OCI-LY7 (cell line): ENCODE data around the gene WDR83. TPM values are rescaled to one million over a fixed set of nuclear protein-coding genes. Genes with fewer than 3 reads are reported as not detected.

Source experiments
- BruUV-seq: library from RNA; stranded (reverse); fragments of 400-500 nt; replicated peaks from 2 replicates; lab custom pipeline; 2021; lab: Mats Ljungman, UMichigan
- CTCF ChIA-PET: fragments of 300-600 bp; sonication (Branson Sonifier 250); formaldehyde crosslinking; loops from one replicate; lab custom pipeline; 2022; ENCODE audit warnings: antibody characterized with exemption; ENCODE audit not compliant: unreplicated experiment; lab: Charles Lee
- POLR2A ChIA-PET: fragments of 300-600 bp; sonication (Branson Sonifier 250); formaldehyde crosslinking; loops from one replicate; lab custom pipeline; 2022; ENCODE audit warnings: antibody characterized with exemption; lab: Charles Lee
- DNase-seq: peaks from one replicate; pipeline ENCODE4 v3.0.0-alpha.2; 2015; ENCODE audit warnings: low spot score
- H2AFZ ChIP-seq: fragments of 200-600 bp; sonication (generic), shearing (Covaris generic); 2 replicates; pipeline ENCODE4 v1.6.1; 2014; ENCODE audit warnings: mild to moderate bottlenecking, antibody characterized with exemption, low read length, moderate library complexity
- H3K27ac ChIP-seq: fragments of 200-600 bp; sonication (generic); 2 replicates; pipeline ENCODE4 v1.5.1; 2014; ENCODE audit warnings: mixed run types, low read depth, mild to moderate bottlenecking, moderate library complexity, low read length, inconsistent platforms; ENCODE audit not compliant: poor library complexity, severe bottlenecking
- H3K36me3 ChIP-seq: fragments of 200-600 bp; sonication (generic); 2 replicates; pipeline ENCODE4 v1.6.1; 2014; ENCODE audit warnings: mild to moderate bottlenecking, antibody characterized with exemption, low read length, moderate library complexity, mixed read lengths; ENCODE audit not compliant: insufficient read depth
- H3K4me1 ChIP-seq: fragments of 200-600 bp; sonication (generic); 2 replicates; pipeline ENCODE4 v1.5.1; 2014; ENCODE audit warnings: mild to moderate bottlenecking, low read length; ENCODE audit not compliant: insufficient read depth, poor library complexity, severe bottlenecking
- H3K4me2 ChIP-seq: fragments of 200-600 bp; sonication (generic); 2 replicates; pipeline ENCODE4 v1.6.1; 2014; ENCODE audit warnings: mild to moderate bottlenecking, low read length
- H3K4me3 ChIP-seq: fragments of 200-600 bp; sonication (generic); 2 replicates; pipeline ENCODE4 v1.5.1; 2014; ENCODE audit warnings: mild to moderate bottlenecking, low read depth, low read length; ENCODE audit not compliant: poor library complexity, severe bottlenecking
- H3K79me2 ChIP-seq: fragments of 200-600 bp; sonication (generic); 2 replicates; pipeline ENCODE4 v1.6.1; 2016; ENCODE audit warnings: low read depth, mild to moderate bottlenecking, low read length, moderate library complexity, mixed read lengths; ENCODE audit not compliant: insufficient read depth
- H3K9me2 ChIP-seq: fragments of 200-600 bp; sonication (generic); 2 replicates; pipeline ENCODE4 v1.6.1; 2016; ENCODE audit warnings: mild to moderate bottlenecking, low read length, mixed read lengths; ENCODE audit not compliant: insufficient read depth
- H3K9me3 ChIP-seq: fragments of 200-600 bp; sonication (generic); 2 replicates; pipeline ENCODE4 v1.6.1; 2014; ENCODE audit warnings: mild to moderate bottlenecking, mixed run types, low read length, mixed read lengths
- H4K20me1 ChIP-seq: fragments of 200-600 bp; sonication (generic); 2 replicates; pipeline ENCODE4 v1.6.1; 2014; ENCODE audit warnings: mild to moderate bottlenecking, antibody characterized with exemption, low read length, moderate library complexity, mixed read lengths; ENCODE audit not compliant: insufficient read depth
- CTCF ChIP-seq: fragments of 200-600 bp; sonication (generic); conservative IDR thresholded peaks from 2 replicates; pipeline ENCODE4 v1.5.1; 2014; ENCODE audit warnings: mild to moderate bottlenecking, antibody characterized with exemption, low read length, moderate library complexity, mixed read lengths
- EZH2phosphoT487 ChIP-seq: fragments of 200-600 bp; sonication (generic); IDR thresholded peaks from 2 replicates; pipeline ENCODE4 v1.6.1; 2018; ENCODE audit warnings: low read depth, borderline replicate concordance, mild to moderate bottlenecking, mixed run types, antibody characterized with exemption, low read length, moderate library complexity, mixed read lengths
- intact Hi-C: fragments of 100-400 bp; cut with micrococcal nuclease; formaldehyde crosslinking; loops from one replicate; pipeline ENCODE4 v1.10.0; 2022; ENCODE audit not compliant: unreplicated experiment
- total RNA-seq, 2 experiments: library from RNA; depleted of rRNA in 1 of 2; stranded (reverse); fragments of >200 nt in 1 of 2; shearing (Covaris generic) in 1 of 2; gene quantifications; 2 replicates each; pipeline ENCODE4 v1.2.3, GENCODE V29; 2014 to 2022

The WDR83 gene
- total RNA-seq, 2 experiments from 2014 or later: 15.9 to 17.0 TPM

- H3K4me1 ChIP-seq: peaks cover 37% of the 10 kb centered on the region
- ChIA-PET CTCF (no interaction called here), POLR2A (interaction anchor here (0.6 to 1.6 kb wide), 3 partner anchors 12 to 1841 kb away, joined by 3 to 4 read pairs (median 3); partner anchors contain the start of genes DHPS, ZNF490 and ZNF791)
- BruUV-seq: TSS peak; percentile 74
- peak overlapping the region; percentile 96 for H3K4me3 ChIP-seq
- peaks cover 27% of the 10 kb centered on the region; the same call in 1 of the 2 replicates for H3K79me2 ChIP-seq
- peak overlapping the region; percentile 64 for H3K27ac ChIP-seq
- no peaks in the 10 kb centered on the region for H4K20me1 ChIP-seq
- peaks cover 32% of the 10 kb centered on the region; the same call in 1 of the 2 replicates for H3K36me3 ChIP-seq
- peak; percentile 88 for DNase-seq
- intact Hi-C loops: loop anchor here (1.0 to 5.0 kb wide), 2 partner anchors 12 to 792 kb away; partner anchors contain the start of gene DHPS
- H3K9me2 ChIP-seq: no peaks in the 10 kb centered on the region
- no peaks in the 10 kb centered on the region for H3K9me3 ChIP-seq
- peak overlapping the region; percentile 90 for H3K4me2 ChIP-seq
- TF ChIP-seq EZH2phosphoT487 (no peak), CTCF (no peak)
- H2AFZ ChIP-seq: peak overlapping the region; percentile 81
These were observed 2.9 kb downstream of the WDR83 start for GRCh38 chr19:12669270-12670158.

GRCh38 chr19:12670159-12670928, 3.7 kb downstream of the WDR83 start:
- BruUV-seq: no TSS peak
- Histone ChIP-seq H3K79me2 (peaks cover 27% of the 10 kb centered on the region; the same call in 1 of the 2 replicates), H2AFZ (no peak overlapping the region; the same call in 1 of the 2 replicates), H3K4me3 (peak overlapping the region; percentile 96), H3K4me1 (peaks cover 29% of the 10 kb centered on the region), H4K20me1 (no peaks in the 10 kb centered on the region), H3K27ac (peak overlapping the region; percentile 64), H3K36me3 (peaks cover 36% of the 10 kb centered on the region), H3K4me2 (peak overlapping the region; percentile 90), H3K9me3 (no peaks in the 10 kb centered on the region), H3K9me2 (no peaks in the 10 kb centered on the region)
- intact Hi-C loops: loop anchor here (5.0 kb wide), 1 partner anchor 793 kb away; no protein-coding TSS in a partner anchor
- no peak for DNase-seq
- TF ChIP-seq EZH2phosphoT487 (no peak), CTCF (no peak)
- ChIA-PET POLR2A (no interaction called here), CTCF (no interaction called here)
